Osteoblast (primary cell): Measurements from ENCODE around the gene SEMA6B. TPM values are rescaled to one million over a fixed set of nuclear protein-coding genes. Genes with fewer than 3 reads are reported as not detected.

Experiments
- DNase-seq: peaks from one replicate; pipeline ENCODE4 v3.0.0; 2011; ENCODE audit warnings: low spot score, mixed read lengths; ENCODE audit not compliant: insufficient read length; ENCODE audit errors: missing footprints
- H2AFZ ChIP-seq: 2 replicates; pipeline ENCODE4 v1.6.0; 2011; ENCODE audit warnings: mild to moderate bottlenecking, low read length
- H3K27ac ChIP-seq: 2 replicates; pipeline ENCODE4 v1.5.1; 2011; ENCODE audit warnings: mild to moderate bottlenecking, low read depth, low read length, moderate library complexity
- H3K27me3 ChIP-seq: 2 replicates; pipeline ENCODE4 v1.6.0; 2012; ENCODE audit warnings: mild to moderate bottlenecking, control low read depth, inconsistent platforms, low read length, moderate library complexity; ENCODE audit not compliant: insufficient read depth
- H3K36me3 ChIP-seq: 2 replicates; pipeline ENCODE4 v1.5.1; 2011; ENCODE audit warnings: mild to moderate bottlenecking, low read length, control low read depth, moderate library complexity; ENCODE audit not compliant: insufficient read depth
- H3K4me1 ChIP-seq: 2 replicates; pipeline ENCODE4 v1.5.1; 2011; ENCODE audit warnings: mild to moderate bottlenecking, low read length, control low read depth, moderate library complexity; ENCODE audit not compliant: insufficient read depth
- H3K4me2 ChIP-seq: 2 replicates; pipeline ENCODE4 v1.6.0; 2011; ENCODE audit warnings: mild to moderate bottlenecking, low read length; ENCODE audit not compliant: insufficient read depth
- H3K4me3 ChIP-seq: fragments of 200-600 bp; sonication (generic); 3 replicates; pipeline ENCODE4 v1.5.1; 2012; ENCODE audit warnings: mild to moderate bottlenecking, low read length, inconsistent platforms; ENCODE audit not compliant: insufficient read depth
- H3K79me2 ChIP-seq: 2 replicates; pipeline ENCODE4 v1.6.0; 2012; ENCODE audit warnings: mild to moderate bottlenecking, low read length, control low read depth, inconsistent platforms; ENCODE audit not compliant: insufficient read depth
- H3K9me3 ChIP-seq: 2 replicates; pipeline ENCODE4 v1.5.1; 2011; ENCODE audit warnings: low read depth, low read length, control low read depth
- H4K20me1 ChIP-seq: 2 replicates; pipeline ENCODE4 v1.6.0; 2012; ENCODE audit warnings: mild to moderate bottlenecking, low read length, control low read depth; ENCODE audit not compliant: insufficient read depth
- total RNA-seq: library from RNA; depleted of rRNA; stranded (reverse); fragments of >200 nt; gene quantifications from 2 replicates; pipeline ENCODE4 v1.2.3, GENCODE V29; 2012
- TF ChIP-seq, protein P1 (sequence below): IDR thresholded peaks from 2 replicates; pipeline ENCODE4 v1.5.1; 2011; ENCODE audit warnings: mild to moderate bottlenecking, low read depth, low read length, moderate library complexity; ENCODE audit errors: extremely low read depth

Gene SEMA6B
- total RNA-seq, 1 donor: 0.36 TPM

DNA sequence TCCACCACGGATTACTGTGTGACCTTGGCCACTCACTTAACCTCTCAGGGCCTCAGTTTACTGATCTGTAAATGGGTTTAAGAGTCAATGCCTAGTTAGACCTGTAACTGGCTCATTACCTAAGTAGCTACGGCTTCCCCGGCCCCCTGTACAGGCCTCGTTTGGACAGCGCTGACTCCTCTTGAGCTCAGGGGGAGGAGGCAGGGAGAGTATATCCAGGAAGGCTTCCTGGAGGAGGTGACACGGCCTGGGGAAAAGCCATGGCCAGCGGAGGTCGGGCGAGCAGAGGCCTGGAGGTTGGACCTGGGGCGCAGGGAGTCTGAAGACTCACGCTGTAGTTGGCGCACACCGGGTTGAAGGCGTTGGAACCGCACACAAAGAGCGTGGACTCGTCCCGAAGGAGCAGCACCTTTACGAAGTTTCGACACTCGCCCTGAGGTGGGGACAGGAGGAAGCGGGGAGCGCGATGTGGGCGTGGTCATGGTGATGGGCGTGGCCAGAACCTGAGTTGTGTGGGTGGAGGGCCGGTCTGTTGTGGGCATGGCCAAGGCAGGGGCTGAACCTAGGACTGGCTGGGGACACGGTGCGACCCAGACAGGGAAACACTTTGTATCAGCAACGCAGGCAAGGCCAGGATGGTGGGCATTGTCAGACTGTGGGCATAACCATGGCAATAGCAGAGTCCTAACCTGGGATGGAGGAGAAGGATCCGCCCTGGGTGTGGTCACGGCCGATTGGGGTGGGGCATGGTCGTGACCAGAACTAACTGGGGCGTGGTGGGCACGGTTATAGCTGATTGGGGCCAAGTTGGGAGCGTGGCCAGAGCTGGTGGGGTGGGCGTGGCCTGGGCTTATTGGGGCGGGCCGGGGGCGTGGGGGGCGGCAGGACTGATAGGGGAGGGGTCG, 3.6 kb downstream of the SEMA6B start:
- Histone ChIP-seq H4K20me1 (no peaks in the 10 kb centered on the region), H3K27me3 (no peaks in the 10 kb centered on the region), H3K4me3 (no peak overlapping the region), H3K9me3 (no peaks in the 10 kb centered on the region), H3K36me3 (no peaks in the 10 kb centered on the region), H3K4me2 (no peak overlapping the region), H3K4me1 (no peaks in the 10 kb centered on the region), H3K27ac (no peak overlapping the region), H3K79me2 (no peaks in the 10 kb centered on the region), H2AFZ (no peak overlapping the region)
- TF ChIP-seq, protein P1, sequence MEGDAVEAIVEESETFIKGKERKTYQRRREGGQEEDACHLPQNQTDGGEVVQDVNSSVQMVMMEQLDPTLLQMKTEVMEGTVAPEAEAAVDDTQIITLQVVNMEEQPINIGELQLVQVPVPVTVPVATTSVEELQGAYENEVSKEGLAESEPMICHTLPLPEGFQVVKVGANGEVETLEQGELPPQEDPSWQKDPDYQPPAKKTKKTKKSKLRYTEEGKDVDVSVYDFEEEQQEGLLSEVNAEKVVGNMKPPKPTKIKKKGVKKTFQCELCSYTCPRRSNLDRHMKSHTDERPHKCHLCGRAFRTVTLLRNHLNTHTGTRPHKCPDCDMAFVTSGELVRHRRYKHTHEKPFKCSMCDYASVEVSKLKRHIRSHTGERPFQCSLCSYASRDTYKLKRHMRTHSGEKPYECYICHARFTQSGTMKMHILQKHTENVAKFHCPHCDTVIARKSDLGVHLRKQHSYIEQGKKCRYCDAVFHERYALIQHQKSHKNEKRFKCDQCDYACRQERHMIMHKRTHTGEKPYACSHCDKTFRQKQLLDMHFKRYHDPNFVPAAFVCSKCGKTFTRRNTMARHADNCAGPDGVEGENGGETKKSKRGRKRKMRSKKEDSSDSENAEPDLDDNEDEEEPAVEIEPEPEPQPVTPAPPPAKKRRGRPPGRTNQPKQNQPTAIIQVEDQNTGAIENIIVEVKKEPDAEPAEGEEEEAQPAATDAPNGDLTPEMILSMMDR: no peak
- peak; percentile 90 for DNase-seq

DNA sequence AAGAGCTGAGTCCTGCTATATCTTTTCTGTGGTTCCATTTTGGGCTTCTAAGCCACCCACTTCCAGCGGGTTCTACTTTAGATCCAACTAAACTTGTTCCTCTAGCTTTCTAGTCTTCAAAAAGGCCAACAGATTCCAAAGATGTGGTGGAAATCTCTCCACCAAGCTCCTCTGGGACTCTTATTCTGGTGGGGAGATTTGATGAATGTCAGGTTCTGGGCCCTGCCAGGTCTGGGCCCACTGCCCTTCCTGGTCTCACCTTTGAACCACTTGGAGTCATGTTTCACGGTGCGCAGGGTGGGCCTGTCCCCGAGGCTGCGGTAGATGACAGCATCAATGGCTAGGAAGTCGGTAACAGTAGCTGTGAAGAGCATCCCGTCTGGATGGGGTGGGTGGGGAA, 4.8 kb downstream of the SEMA6B start:
- no peaks in the 10 kb centered on the region for H3K36me3 ChIP-seq
- H3K4me2 ChIP-seq: no peak overlapping the region
- H2AFZ ChIP-seq: no peak overlapping the region
- no peaks in the 10 kb centered on the region for H4K20me1 ChIP-seq
- TF ChIP-seq, protein P1: no peak
- H3K79me2 ChIP-seq: no peaks in the 10 kb centered on the region
- no peaks in the 10 kb centered on the region for H3K4me1 ChIP-seq
- DNase-seq: no peak
- no peak overlapping the region for H3K27ac ChIP-seq
- H3K27me3 ChIP-seq: no peaks in the 10 kb centered on the region
- H3K9me3 ChIP-seq: no peaks in the 10 kb centered on the region
- H3K4me3 ChIP-seq: no peak overlapping the region

DNA sequence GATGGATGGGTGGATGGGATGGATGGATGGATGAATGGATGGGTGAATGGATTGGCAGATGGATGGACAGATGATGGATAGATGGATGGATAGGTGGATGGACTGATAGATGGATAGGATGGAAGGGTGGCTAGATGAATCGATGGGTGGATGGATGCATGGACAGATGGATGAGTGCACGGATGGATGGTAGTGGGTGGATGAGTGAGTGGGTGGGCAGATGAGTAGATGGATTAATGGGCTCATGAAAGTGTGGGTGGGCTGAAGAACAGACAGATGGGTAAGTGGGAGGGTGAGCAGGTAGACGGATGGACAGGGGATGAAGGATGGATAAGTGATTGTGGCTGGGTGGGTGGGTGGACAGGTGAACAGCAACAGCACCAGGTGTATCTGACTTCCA, 5.7 kb downstream of the SEMA6B start:
- H4K20me1 ChIP-seq: no peaks in the 10 kb centered on the region
- no peak overlapping the region for H3K4me3 ChIP-seq
- no peaks in the 10 kb centered on the region for H3K9me3 ChIP-seq
- no peak overlapping the region for H2AFZ ChIP-seq
- no peaks in the 10 kb centered on the region for H3K79me2 ChIP-seq
- DNase-seq: no peak
- H3K4me1 ChIP-seq: no peaks in the 10 kb centered on the region
- TF ChIP-seq, protein P1: no peak
- no peak overlapping the region for H3K4me2 ChIP-seq
- no peaks in the 10 kb centered on the region for H3K36me3 ChIP-seq
- no peak overlapping the region for H3K27ac ChIP-seq
- no peaks in the 10 kb centered on the region for H3K27me3 ChIP-seq

DNA sequence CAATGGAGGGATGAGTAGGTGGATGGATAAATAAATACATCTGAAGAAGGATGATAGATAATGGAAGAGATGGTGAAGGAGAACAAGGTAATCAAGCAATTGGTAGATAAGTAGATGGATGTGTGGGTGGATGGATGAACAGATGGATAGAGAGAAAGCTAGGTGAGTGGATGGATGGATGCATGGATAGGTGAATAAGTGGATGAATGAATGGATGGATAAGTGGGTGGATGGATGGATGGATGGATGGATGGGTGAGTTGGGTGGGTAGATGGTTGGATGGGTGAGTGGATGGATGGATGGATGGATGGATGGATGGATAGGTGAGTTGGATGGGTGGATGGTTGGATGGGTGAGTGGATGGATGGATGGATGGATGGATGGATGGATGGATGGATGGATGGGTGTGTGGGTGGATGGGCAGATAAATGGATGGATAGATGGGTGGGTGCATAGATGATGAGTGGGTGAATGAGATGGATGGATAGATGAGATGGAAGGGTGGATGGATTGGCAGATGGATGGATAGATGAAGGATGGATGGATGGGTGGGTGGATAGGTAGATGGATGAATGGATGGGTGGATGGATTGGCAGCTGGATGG, 6.3 kb downstream of the SEMA6B start:
- Histone ChIP-seq H4K20me1 (no peaks in the 10 kb centered on the region), H3K79me2 (no peaks in the 10 kb centered on the region), H3K36me3 (no peaks in the 10 kb centered on the region), H3K4me2 (no peak overlapping the region), H3K27me3 (no peaks in the 10 kb centered on the region), H3K4me3 (no peak overlapping the region), H3K9me3 (no peaks in the 10 kb centered on the region), H3K27ac (no peak overlapping the region), H2AFZ (no peak overlapping the region), H3K4me1 (no peaks in the 10 kb centered on the region)
- no peak for DNase-seq
- TF ChIP-seq, protein P1: no peak
